ENCODE results near the gene CDHR2.

GRCh38 chr5:176636426-176636825 lies 87.3 kb downstream of the CDHR2 start:
- TF ChIP-seq EZH2 (IDR thresholded peaks at IDR 0.05), result no peak
- TF ChIP-seq POLR2AphosphoS5 (IDR thresholded peaks at IDR 0.05; ENCODE audit: borderline replicate concordance, low read depth, low read length), result no peak
- TF ChIP-seq FOXP2 (optimal IDR thresholded peaks at IDR 0.05; ENCODE audit: control extremely low read depth, extremely low read length, insufficient read depth), result no peak
